ENCODE data around the gene KMT5B. TPM values are rescaled to one million over a fixed set of nuclear protein-coding genes. Genes with fewer than 3 reads are reported as not detected.

The KMT5B gene
- total RNA-seq, 1 experiment from 2014 or later, result 43.8 TPM

- peak; percentile 31; the same call in 1 of the 2 replicates for TF ChIP-seq ZNF532 (CRISPR knock-in tag; IDR thresholded peaks at IDR 0.05; ENCODE audit: borderline replicate concordance)
- TF ChIP-seq CREM (CRISPR knock-in tag; IDR thresholded peaks at IDR 0.05), result no peak
- TF ChIP-seq CTCF (IDR thresholded peaks at IDR 0.05), result peak; percentile 79
- TF ChIP-seq USF2 (CRISPR knock-in tag; IDR thresholded peaks at IDR 0.05), result no peak
- TF ChIP-seq E2F4 (CRISPR knock-in tag; IDR thresholded peaks at IDR 0.05; ENCODE audit: borderline replicate concordance, low read depth), result no peak
- TF ChIP-seq RORB (CRISPR knock-in tag; IDR thresholded peaks at IDR 0.05), result no peak
- no peak for TF ChIP-seq NR1H2 (CRISPR knock-in tag; IDR thresholded peaks at IDR 0.05)
- TF ChIP-seq CREB1 (CRISPR knock-in tag; IDR thresholded peaks at IDR 0.05), result peak; percentile 63; the same call in 1 of the 2 replicates
- 0 out of 2 replicates have a peak, but pooled peaks have one; percentile 17 for TF ChIP-seq NFATC4 (CRISPR knock-in tag; IDR thresholded peaks at IDR 0.05)
- TF ChIP-seq ZNF121 (CRISPR knock-in tag; IDR thresholded peaks at IDR 0.05), result no peak
- TF ChIP-seq NFYB (CRISPR knock-in tag; conservative IDR thresholded peaks at IDR 0.05; ENCODE audit: low read depth), result no peak
- no peak for TF ChIP-seq MXD4 (CRISPR knock-in tag; IDR thresholded peaks at IDR 0.05; ENCODE audit: borderline replicate concordance)
- TF ChIP-seq HMGA2 (CRISPR knock-in tag; IDR thresholded peaks at IDR 0.05), result no peak
- TF ChIP-seq JAZF1 (CRISPR knock-in tag; IDR thresholded peaks at IDR 0.05), result no peak
- TF ChIP-seq ELF4 (CRISPR knock-in tag; IDR thresholded peaks at IDR 0.05; ENCODE audit: low read depth), result no peak
- no peak for TF ChIP-seq GRHL2 (CRISPR knock-in tag; IDR thresholded peaks at IDR 0.05; ENCODE audit: insufficient replicate concordance, severe bottlenecking)
- TF ChIP-seq USF1 (CRISPR knock-in tag; IDR thresholded peaks at IDR 0.05), result no peak
- TF ChIP-seq ATF2 (CRISPR knock-in tag; IDR thresholded peaks at IDR 0.05; ENCODE audit: borderline replicate concordance, low read depth), result no peak
- no peak for TF ChIP-seq ZSCAN18 (CRISPR knock-in tag; IDR thresholded peaks at IDR 0.05)
- no peak for TF ChIP-seq JUN (CRISPR knock-in tag; IDR thresholded peaks at IDR 0.05)
- TF ChIP-seq PRRX2 (CRISPR knock-in tag; IDR thresholded peaks at IDR 0.05), result no peak
- TF ChIP-seq FOXK1 (CRISPR knock-in tag; IDR thresholded peaks at IDR 0.05), result no peak
- 0 out of 2 replicates have a peak, but pooled peaks have one; percentile 46 for TF ChIP-seq NFE2L1 (CRISPR knock-in tag; IDR thresholded peaks at IDR 0.05)
- no peak for TF ChIP-seq RELA (CRISPR knock-in tag; IDR thresholded peaks at IDR 0.05; ENCODE audit: borderline replicate concordance)
- no peak for TF ChIP-seq GTF2I (CRISPR knock-in tag; conservative IDR thresholded peaks at IDR 0.05)
- TF ChIP-seq ZNF512 (CRISPR knock-in tag; IDR thresholded peaks at IDR 0.05; ENCODE audit: borderline replicate concordance), result no peak
Observed at GRCh38 chr11:68257477-68258362, 44.6 kb upstream of the KMT5B start (continued).
